ENCODE results near the gene CPA5. TPM values are rescaled to one million over a fixed set of nuclear protein-coding genes. Genes with fewer than 3 reads are reported as not detected.

CPA5 gene
- total and polyA plus RNA-seq, 10 of the 15 experiments (the other 5 are each of a cell fraction or from before 2014, with no cell fraction given): 0.06 to 0.52 (median 0.29) TPM; not detected in 2

GRCh38 chr7:130309986-130310385, 34.6 kb upstream of the CPA5 start (continued):
- TF ChIP-seq ZNF217 (IDR thresholded peaks at IDR 0.05) (no peak), MXI1 (IDR thresholded peaks at IDR 0.05; ENCODE audit: low read depth, low read length) (no peak), HDGF (IDR thresholded peaks at IDR 0.05) (no peak), PKNOX1 (IDR thresholded peaks at IDR 0.05) (no peak), CREM (IDR thresholded peaks at IDR 0.05; ENCODE audit: low read depth) (peak; percentile 59; the same call in 1 of the 2 replicates), KDM1A (IDR thresholded peaks at IDR 0.05; ENCODE audit: borderline replicate concordance) (no peak), MEF2A (IDR thresholded peaks at IDR 0.05; ENCODE audit: insufficient read depth, low read depth, low read length) (no peak), POLR2AphosphoS2 (IDR thresholded peaks at IDR 0.05; ENCODE audit: low read depth, low read length) (no peak), ATF3 (IDR thresholded peaks at IDR 0.05; ENCODE audit: borderline replicate concordance, extremely low read depth, low read depth, low read length) (no peak), CEBPB (IDR thresholded peaks at IDR 0.05; ENCODE audit: borderline replicate concordance in 1 of 2, low read depth in 2 of 2, low read length in 2 of 2) (no peak), RELA (IDR thresholded peaks at IDR 0.05; ENCODE audit: borderline replicate concordance, partially characterized antibody) (no peak), EGR1 (IDR thresholded peaks at IDR 0.05; ENCODE audit: borderline replicate concordance in 1 of 2, low read depth in 2 of 2, low read length in 2 of 2) (no peak), TCF7 (IDR thresholded peaks at IDR 0.05; ENCODE audit: borderline replicate concordance) (peak; percentile 74; the same call in 1 of the 2 replicates), BCL3 (IDR thresholded peaks at IDR 0.05; ENCODE audit: borderline replicate concordance, insufficient read depth, low read depth, low read length, poor library complexity, severe bottlenecking) (peak; percentile 99), CREB1 (IDR thresholded peaks at IDR 0.05; ENCODE audit: low read depth) (peak; percentile 58; the same call in 1 of the 2 replicates), SIN3A (IDR thresholded peaks at IDR 0.05; ENCODE audit: low read depth, low read length) (no peak), NFYB (IDR thresholded peaks at IDR 0.05; ENCODE audit: insufficient read depth, low read depth, low read length) (no peak), ZBTB11 (CRISPR knock-in tag; IDR thresholded peaks at IDR 0.05) (no peak)
- TF ChIP-seq, protein P1, sequence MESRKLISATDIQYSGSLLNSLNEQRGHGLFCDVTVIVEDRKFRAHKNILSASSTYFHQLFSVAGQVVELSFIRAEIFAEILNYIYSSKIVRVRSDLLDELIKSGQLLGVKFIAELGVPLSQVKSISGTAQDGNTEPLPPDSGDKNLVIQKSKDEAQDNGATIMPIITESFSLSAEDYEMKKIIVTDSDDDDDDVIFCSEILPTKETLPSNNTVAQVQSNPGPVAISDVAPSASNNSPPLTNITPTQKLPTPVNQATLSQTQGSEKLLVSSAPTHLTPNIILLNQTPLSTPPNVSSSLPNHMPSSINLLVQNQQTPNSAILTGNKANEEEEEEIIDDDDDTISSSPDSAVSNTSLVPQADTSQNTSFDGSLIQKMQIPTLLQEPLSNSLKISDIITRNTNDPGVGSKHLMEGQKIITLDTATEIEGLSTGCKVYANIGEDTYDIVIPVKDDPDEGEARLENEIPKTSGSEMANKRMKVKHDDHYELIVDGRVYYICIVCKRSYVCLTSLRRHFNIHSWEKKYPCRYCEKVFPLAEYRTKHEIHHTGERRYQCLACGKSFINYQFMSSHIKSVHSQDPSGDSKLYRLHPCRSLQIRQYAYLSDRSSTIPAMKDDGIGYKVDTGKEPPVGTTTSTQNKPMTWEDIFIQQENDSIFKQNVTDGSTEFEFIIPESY (IDR thresholded peaks at IDR 0.05): no peak
- TF ChIP-seq, protein P2, sequence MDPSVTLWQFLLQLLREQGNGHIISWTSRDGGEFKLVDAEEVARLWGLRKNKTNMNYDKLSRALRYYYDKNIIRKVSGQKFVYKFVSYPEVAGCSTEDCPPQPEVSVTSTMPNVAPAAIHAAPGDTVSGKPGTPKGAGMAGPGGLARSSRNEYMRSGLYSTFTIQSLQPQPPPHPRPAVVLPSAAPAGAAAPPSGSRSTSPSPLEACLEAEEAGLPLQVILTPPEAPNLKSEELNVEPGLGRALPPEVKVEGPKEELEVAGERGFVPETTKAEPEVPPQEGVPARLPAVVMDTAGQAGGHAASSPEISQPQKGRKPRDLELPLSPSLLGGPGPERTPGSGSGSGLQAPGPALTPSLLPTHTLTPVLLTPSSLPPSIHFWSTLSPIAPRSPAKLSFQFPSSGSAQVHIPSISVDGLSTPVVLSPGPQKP (IDR thresholded peaks at IDR 0.05; ENCODE audit: low read depth, low read length): no peak

All from GM12878 (cell line).